ENCODE measurements around the gene DSCAML1.

GRCh38 chr11:117662255-117662654 lies 134.8 kb downstream of the DSCAML1 start:
- TF ChIP-seq CTCF (IDR thresholded peaks at IDR 0.05; ENCODE audit: control extremely low read depth in 1 of 3, insufficient read depth in 1 of 3, low read depth in 1 of 3, low read length in 3 of 3) = no peak
- TF ChIP-seq CHD2 (IDR thresholded peaks at IDR 0.05; ENCODE audit: low read length) = no peak
- TF ChIP-seq BRCA1 (IDR thresholded peaks at IDR 0.05; ENCODE audit: low read depth, low read length) = no peak
- no peak for TF ChIP-seq GTF2F1 (IDR thresholded peaks at IDR 0.05; ENCODE audit: borderline replicate concordance, low read depth, low read length)
- TF ChIP-seq POLR2AphosphoS5 (IDR thresholded peaks at IDR 0.05; ENCODE audit: low read depth, low read length) = no peak
- no peak for TF ChIP-seq EZH2 (IDR thresholded peaks at IDR 0.05; ENCODE audit: low read depth, low read length, severe bottlenecking)
- no peak for TF ChIP-seq POLR2A (IDR thresholded peaks at IDR 0.05; ENCODE audit: control extremely low read depth in 1 of 2, low read depth in 2 of 2, low read length in 2 of 2)
- no peak for TF ChIP-seq SIX5 (IDR thresholded peaks at IDR 0.05; ENCODE audit: low read depth, low read length)

All from H1 (cell line).